HTERT RPE-1 (cell line): ENCODE measurements around the gene NAA40.

ENCODE experiments used
- in situ Hi-C: fragments of 300-500 bp; cut with MboI; formaldehyde crosslinking; loops from 4 replicates; pipeline ENCODE4 v1.14.3; 2020; ENCODE audit warnings: low sequenced_read_pairs

The NAA40 gene

DNA sequence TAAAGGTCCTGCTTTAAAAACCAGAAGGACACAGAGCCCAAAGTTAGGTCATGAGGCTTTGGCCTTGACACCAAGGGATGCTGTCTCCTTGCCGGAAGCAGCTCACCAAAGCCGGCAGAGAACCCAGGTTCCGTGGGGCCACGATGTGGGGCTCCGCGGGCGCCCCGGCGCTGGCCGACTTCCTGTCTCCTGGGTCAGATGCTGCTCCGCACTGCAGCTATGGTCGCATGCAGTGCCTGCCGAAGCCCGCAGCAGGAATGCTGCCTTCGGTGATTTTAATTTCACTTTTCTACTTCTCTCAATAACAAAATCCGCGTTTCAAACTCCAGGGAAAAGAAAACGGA, 47.0 kb downstream of the NAA40 start:
- in situ Hi-C loops: no loop called here

DNA sequence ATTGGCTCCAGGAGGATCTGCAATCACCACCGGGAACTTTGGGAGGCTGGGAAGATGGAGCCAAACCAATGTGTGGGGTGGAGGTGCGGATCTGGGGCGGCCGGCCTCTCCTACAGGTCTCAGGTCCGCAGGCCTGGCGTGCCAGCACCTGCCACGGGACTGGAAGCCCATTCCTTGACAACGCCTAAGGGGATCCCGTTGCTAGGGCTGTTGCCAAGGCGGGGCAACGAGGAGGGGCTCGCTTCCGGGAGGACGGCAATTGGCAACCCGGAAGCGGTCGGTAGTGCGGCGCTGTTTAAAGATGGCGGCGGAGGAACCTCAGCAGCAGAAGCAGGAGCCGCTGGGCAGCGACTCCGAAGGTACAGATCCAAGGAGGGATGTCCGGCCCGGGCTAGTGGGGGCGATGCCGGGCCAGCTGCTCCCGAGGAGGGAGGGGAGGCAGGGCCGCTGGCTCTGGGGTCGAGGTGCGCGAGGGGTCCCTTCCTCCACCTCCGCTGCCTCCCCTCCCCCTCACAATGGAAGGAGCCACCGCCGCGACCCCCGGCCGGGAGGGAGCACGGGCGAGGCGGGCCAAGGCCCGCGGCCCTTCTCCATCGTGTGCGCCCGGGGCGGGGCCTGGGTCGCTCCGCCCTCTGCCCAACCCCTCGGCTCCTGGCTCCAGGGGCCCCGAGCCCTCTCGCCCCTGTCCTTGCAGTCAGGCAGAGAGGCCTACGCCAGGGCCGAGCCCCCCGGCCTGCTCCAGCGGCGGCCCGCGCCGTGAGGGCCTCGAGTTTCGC, 47.5 kb downstream of the NAA40 start, which contains the start of gene OTUB1:
TSS of gene OTUB1 (plus strand) at position 283 of the 776 bp plus-strand sequence. CDS start at position 302, 19 bp downstream.
- in situ Hi-C loops: no loop called here

DNA sequence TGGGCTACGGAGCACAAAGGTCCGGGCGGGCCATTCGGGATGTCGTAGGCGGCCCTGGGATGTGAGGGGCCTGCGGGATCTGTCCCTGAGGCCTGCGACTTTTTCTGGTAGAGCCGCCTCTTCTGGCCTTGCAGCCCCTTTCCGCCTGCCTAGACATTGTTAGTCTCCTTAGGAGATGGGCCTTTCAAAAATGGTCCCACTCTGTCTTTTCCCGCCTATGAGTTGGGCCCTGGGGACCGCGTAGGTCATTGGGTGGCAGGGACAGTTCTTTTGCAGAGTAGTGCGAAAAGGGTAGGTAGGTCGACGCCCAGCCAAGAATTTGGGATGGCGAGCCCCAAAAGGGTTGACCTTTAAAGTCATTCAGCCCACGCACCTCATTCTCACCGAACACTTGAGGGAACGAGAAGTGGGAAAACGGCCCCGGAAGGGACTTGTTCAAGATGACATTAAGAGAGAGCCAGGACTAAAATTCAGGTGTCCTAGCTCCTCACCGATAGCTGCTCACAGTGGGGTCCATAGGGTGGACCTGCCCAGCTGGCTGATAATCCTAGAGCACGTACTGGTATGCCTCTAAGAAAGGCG, 48.2 kb downstream of the NAA40 start:
- in situ Hi-C loops: no loop called here

DNA sequence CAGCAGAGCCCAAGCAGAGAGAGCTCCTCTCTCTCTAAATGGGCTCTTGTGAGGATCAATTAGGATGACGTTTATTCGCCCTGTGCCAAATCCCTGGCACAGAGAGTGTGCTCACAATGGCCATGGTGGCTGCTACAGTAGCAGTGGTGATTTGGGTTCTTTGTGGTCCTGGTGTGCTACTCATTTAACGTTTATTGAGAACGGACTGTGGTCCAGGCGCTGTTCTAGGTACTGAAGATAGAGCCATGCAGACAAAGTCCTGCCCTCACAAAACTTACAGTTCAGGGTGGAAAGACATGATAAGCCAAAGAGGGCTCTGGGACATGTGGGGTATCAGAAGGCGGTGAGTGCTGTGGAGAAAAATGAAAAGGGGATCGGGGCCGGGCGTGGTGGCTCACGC, 52.8 kb downstream of the NAA40 start:
- in situ Hi-C loops: no loop called here

DNA sequence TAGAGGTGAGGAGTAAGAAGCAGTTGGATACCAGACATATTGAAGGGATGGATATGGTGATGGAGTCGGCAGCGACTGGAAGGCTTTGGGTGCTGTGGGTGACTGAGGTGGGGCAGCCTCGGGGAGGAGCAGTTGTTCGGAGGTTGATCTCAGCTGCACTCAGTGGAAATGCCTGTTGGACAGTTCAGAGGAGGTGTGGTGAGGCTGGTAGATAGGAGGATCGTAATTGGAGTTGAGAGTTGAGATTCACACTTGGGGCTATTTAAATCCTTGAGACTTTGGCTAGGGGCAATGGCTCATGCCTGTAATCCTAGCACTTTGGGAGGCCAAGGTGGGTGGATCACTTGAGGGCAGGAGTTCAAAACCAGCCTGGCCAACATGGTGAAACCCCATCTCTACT, 54.3 kb downstream of the NAA40 start:
- in situ Hi-C loops: no loop called here

DNA sequence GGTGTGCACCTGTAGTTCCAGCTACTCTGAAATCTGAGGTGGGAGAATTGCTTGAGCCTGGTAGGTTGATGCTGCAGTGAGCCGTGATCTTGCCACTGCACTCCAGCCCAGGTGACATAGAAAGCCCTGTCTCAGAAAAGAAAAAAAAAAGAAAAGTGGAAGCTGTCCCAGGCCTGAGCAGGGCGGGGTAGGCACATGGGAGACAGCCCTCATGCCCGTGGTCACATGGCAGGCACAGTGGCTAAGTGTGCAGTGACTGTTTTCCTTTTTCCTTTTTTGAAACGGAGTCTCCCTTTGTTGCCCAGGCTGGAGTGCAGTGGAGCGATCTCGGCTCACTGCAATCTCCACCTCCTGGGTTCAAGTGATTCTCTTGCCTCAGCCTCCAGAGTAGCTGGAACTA, 55.2 kb downstream of the NAA40 start:
- in situ Hi-C loops: no loop called here

DNA sequence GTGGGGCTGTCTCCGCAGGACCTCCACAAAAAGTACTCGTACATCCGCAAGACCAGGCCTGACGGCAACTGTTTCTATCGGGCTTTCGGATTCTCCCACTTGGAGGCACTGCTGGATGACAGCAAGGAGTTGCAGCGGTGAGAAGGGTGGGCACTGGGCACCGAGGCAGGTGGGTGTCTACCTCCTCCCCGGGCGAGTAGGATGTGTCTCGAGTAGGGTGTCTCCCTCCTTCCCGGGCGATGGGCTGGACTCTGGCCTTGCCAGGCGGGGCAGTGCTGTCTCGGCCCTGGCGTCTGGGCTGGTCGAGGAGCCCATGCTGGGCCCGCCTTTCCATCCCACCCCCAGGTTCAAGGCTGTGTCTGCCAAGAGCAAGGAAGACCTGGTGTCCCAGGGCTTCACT, 57.7 kb downstream of the NAA40 start:
- in situ Hi-C loops: no loop called here

DNA sequence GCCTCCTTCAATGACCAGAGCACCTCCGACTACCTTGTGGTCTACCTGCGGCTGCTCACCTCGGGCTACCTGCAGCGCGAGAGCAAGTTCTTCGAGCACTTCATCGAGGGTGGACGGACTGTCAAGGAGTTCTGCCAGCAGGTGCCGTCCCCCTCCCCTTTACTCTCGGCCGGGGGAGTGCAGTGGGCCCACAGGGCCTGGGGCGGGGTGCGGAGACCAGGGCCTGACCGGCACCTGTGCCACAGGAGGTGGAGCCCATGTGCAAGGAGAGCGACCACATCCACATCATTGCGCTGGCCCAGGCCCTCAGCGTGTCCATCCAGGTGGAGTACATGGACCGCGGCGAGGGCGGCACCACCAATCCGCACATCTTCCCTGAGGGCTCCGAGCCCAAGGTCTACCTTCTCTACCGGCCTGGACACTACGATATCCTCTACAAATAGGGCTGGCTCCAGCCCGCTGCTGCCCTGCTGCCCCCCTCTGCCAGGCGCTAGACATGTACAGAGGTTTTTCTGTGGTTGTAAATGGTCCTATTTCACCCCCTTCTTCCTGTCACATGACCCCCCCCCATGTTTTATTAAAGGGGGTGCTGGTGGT, 58.4 kb downstream of the NAA40 start:
- in situ Hi-C loops: no loop called here

DNA sequence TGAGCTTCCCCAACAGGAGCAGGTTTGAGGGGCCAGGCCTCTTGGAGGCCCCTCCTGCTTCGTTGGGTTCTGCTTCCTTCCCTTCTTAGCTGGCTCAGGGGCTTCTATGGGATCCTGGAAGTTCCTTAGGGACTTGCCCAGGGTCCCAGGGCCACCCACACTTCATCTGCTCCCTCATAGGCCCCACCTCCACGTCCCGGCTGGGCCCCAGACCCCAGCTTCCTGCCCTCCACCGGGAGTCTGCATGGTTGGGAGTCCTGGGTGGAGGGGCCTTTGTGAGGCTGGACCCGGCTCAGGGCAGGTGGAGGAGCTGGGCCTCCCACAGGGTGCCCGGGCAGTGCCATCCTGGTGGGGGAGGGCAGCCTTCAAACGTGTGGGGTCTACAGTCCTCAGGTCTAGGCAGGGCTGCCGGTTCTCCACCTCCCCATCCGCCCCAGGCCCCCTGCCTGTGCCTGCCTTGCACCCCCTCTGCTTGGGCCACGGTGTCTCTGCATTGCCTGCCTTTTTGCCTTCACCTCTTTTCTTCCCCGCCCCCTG, 59.1 kb downstream of the NAA40 start:
- in situ Hi-C loops: no loop called here

DNA sequence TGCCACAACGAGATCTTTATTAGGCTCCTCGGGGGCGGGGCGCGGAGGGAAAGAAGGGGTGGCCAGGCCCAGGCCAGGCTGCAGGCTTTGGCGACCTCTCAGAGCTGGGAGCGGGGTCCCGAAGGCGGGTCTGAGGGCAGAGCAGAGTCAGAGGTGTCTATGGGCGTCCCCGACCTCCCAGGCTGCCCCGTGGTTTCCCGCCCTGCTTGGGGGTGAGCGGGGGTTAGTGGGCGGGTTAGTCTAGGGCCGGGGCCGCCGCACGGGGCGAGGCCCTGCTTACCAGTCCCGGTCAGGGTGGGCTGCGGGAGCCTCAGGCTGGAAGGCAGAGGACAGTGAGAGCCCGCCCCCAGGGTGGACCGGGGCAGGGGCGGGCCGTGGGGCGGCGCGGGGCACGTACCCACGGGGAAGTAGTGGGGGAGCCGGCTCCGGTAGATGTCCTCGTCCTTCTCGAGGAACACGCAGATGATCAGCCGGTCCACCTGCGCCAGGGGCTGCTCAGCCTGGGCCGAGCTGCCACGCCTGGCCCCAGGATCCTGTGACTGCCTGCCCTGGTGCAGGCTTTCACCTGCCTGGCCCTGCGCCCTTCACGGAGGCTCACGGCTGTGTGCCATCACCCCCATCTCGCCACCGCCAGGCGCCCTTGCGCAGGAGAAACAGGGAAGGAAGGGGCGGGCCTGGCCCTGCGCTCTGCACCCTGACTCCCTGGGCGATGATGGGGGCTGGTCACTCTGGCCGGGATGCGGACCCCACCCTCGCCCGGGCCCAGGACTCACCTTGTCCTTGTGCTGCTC, 60.0 kb downstream of the NAA40 start:
- in situ Hi-C loops: no loop called here

DNA sequence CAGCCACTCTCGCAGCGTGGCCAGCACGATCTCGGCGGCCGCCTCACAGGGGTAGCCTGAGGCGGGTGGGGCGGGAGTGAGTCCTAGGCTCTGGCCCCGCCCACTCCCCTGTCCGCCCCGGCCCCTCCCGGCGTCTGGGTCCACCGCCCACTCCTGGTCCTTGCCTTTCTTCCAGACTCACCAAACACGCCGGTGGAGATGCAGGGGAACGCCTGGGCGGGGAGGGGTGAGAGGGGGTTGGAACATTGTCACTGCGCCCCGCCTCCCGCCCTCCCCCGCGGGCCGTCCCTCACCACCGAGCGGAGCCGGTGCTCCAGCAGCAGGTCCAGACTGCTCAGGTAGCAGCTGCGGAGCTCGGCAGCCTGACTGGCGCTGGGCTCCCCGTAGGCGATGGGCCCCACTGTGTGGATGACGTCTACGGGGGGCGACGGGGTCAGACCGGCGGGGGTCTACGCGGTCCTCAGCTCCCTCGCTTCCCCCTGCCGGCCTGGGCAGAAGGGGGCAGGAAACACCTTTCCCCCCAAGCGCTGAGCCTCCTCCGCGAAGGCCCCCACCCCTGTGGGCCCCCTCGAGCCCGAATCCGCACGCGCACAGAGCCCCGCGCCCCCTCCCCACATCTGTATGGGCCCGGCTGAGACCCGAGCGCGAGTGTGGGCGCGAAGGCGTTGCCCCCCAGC, 60.7 kb downstream of the NAA40 start:
- in situ Hi-C loops: no loop called here

DNA sequence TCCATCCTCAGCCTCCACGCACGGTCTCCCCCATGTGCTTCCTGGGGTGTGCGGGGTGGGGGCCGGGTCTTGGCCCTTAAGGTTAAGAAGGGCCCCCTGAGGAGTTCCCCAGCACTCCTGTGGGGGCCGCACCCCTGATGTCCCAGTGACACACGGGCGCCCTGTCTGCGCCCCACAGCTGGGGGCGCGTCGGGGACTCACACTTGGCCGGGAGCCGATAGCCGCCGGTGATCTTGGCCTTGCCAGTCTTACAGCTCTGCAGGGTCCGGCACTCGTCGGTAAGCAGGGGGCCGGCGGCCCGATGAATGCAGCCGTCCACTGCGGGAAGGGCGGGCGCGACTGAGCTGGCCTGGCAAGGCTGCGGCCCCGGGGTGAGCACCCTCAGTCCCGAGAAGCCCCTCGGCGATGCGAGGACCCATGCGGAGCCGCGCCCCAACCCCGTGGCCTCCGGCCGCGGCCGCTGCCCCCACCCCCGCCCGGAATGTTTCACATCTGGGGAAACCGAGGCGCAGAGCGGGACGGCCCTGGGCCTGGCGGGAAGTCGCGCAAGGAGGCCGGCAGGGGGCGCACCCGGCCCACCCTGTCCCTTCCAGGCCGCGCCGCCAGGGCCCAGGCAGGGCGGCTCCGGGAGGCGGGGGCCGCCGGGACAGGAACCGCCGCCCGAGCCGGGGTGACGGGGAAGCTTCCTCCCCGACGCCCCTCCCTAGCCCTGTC, 61.4 kb downstream of the NAA40 start:
- in situ Hi-C loops: no loop called here

DNA sequence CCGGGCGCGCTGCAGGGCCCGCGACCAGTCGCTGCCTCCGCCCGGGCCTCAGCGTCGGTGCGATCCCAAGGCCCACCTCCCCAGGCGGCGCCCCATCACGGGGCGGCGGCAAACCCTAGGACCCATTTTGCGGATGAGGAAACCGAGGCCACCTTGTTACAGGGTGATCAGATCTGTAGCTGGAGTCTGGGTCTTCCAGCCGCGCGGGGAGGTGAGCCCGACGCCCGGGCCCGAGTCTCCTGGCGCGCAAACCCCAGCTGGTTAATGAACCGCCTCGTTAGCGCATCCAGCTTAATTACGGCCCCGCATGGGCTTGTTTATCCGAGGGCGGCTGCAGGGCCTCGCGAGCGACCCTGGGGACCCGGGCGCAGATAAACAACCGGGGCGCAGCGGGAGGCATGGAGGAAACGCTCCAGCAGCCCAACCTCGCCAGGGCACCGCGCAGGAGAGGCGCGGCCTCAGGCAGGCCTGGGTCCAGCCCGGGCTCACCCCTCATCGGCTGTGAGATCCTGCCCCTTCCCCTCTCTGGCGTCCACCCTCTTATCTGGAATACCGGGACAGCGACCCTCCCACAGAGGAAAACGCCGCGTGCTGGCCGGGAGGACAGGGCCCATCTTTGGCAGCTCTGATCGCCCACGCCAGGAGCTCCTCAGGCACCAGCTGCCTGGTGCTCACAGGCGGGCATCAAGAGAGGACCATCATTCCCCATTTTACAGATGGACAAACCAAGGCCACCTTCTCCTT, 62.1 kb downstream of the NAA40 start:
- in situ Hi-C loops: no loop called here

DNA sequence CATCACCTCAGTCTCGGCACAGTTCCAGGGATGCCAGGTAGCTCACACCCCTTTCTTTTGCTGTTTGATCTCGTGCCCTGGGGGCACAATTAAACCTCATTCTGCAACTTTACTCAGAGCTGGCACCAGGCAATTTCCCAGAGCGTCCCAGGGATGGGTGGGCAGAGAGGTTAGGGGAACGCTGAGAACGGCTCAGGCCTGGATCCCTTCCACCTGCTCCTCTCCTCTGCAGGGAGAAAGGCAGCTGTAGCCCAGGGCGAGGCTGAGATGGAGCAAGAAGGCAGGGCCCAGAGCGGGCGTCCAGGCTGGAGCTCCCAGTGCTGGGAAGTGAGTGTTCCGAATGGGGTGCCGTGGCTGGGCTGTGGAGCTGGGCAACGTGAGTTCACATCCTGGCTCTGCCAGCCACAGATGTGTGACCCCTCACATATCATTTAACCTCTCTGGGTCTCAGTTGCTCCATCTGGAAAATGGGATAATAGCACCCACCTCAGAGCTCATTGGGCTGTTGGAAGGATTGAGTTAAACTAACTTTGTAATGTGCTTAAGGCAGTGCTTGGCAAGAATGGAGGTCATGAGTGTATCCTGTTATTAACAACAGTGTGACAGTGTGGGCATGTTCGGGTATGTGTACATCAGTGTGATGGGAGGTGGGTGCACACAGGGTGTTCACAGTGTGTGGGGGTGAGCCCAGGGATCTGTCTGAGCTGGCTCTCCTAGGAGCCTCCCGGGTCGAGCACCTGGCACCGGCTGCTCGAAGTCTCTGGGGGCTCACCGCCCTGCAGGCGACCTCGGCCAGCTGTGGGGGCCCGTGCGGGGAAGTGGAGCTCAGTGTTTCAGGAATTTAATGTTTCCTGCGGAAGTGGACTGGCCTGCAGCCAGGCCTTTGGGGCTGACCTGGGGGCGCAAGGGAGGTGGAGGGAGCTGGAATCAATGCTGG, 63.0 kb downstream of the NAA40 start:
- in situ Hi-C loops: no loop called here

DNA sequence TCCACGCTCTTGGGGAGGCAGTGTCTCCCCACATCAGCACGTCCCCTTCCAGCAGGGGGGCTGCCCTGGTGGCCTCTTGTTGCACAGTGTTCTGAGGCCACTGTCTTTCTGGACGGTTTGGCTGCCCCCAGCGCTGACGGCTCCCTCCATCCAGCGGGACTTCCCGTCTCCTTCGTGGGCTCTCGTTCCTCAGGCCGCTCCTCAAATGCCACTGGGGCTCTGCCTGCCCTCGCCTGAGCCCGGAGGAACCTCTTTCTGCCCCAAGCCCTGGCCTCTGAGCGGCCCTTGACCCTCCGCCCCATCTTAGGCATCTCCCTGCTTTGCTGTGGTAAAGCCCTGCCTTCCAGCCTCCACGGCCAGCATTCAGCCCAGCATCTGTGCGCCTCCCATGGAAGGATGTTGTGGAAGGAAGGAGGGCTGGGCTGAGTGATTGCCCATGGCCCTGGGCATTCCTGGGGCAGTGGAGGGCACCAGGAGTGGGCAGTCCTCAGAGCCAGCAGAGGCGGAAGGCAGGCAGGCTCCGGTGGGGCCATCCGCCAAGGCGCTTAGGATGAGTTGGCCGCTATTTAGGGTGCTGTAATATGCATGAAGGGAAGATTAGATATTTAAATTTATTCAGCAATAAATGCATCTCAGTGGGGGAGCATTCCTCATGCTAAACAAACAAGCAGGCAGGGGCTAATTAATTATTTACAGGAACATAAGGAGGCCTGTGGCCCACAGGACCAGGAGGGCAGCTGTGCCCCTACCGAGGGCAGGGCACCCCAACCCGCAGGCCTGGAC, 65.2 kb downstream of the NAA40 start:
- in situ Hi-C loops: no loop called here

DNA sequence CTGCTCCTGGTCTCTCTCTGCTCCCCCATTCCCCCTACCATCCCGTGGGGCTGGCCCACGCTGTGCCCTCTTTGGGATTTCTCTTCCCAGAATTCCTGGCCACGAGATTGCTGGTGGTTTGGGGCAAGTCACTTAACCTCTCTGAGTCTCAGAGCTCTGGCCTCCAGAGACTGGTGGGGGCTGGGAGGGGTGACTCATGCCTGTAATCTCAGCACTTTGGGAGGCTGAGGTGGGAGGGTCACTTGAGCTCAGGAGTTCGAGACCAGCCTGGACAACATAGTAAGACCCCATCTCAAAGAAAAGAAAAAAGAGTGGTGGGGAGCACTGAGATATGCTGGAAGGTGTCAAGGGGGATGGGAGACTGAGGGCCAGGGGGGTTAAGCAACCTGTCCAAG, 65.8 kb downstream of the NAA40 start:
- in situ Hi-C loops: no loop called here

DNA sequence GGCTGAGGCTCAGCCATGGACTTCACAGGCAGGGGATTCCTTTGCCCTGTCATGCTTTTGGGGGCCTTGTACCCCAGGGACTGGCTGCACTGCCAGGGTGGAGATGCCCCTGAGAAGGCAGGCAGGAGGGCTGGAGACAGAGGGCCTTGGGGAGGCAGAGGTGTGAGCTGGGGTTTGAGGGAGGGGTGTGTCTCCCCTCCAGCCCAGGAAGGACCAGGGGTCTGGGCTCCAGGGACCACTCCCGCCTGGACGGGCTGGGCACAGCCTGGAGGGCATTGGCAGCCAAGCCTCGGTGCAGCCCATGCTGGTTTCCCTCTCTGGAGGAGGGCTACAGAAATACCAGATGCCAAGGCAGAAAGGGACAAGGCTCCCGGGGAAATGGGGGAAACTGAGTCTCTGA, 66.9 kb downstream of the NAA40 start:
- in situ Hi-C loops: no loop called here

DNA sequence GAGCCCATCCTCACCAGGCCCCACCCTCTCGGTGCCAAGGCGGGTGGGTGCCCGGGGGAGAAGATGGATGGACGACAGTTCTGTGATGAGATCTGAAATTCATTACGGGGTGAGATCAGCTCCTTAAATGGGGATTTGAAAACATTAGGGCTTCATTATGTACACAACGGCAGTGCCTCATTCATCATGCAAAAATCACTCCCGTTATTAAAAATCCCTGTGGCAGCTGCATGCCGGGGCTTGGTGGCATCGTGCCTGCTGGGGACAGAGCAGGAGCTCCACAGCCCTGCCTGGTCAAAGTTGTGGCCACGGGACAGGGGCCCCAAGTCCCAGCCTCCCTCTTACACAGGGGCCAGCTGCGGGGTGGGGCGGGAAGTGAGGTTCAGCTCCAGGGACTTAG, 67.6 kb downstream of the NAA40 start:
- in situ Hi-C loops: no loop called here
